Peyer's patch (tissue), 4 donors: Measurements from ENCODE around the gene PRR19.

Source experiments
- CTCF ChIP-seq, 6 experiments: fragments of 450-650 bp in 4 of 6; fragments of 200-600 bp in 2 of 6; sonication (generic) in 1 of 6; IDR thresholded peaks; one replicate each; pipeline ENCODE4 v1.5.1; 2017 to 2019; ENCODE audit warnings: antibody characterized with exemption in 6 of 6, mild to moderate bottlenecking in 3 of 6, moderate library complexity in 1 of 6
- POLR2A ChIP-seq, 2 donors: fragments of 450-650 bp; IDR thresholded peaks; one replicate each; pipeline ENCODE4 v1.5.1; 2017; ENCODE audit warnings: antibody characterized with exemption in 2 of 2, mild to moderate bottlenecking in 2 of 2, moderate library complexity in 2 of 2

GRCh38 chr19:42270346-42271044 is 31.4 kb upstream of the PRR19 start:
- TF ChIP-seq POLR2A (IDR thresholded peaks at IDR 0.05) (peak in 1 of 2 donors; percentile 36), CTCF (IDR thresholded peaks at IDR 0.05) (no peak)
